Stimulated activated CD4-positive, alpha-beta T cell treated with anti-CD3 and anti-CD28 coated beads, Interleukin-12 subunit alpha, Interleukin-12 subunit beta, amount 100 ng/mL, for 24 hours (primary cell): ENCODE measurements around the gene SPATA19.

Source experiments
- DNase-seq, 2 experiments: peaks; one replicate each; pipeline ENCODE4 v3.0.0-alpha.2; 2020; ENCODE audit warnings: low read depth in 2 of 2

SPATA19 gene

DNA sequence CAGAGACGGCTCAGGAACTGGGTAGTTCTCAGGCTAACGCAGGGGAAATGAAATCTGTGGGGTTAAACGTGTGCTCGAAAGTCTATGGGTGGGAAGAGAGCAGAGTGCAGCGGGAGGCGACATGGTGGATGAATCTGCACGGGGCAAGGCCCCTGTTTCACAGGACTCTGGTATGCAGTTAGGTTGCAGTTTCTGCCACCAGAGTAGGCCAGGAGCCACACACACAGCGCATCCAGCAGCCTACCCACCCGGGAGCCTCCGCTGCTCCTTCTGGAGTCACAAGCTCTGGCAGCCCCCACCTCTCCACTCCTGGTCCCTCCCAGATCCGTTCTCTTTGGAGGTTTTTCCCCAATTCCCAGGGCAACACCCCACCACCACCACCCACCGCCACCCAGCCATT is 27.0 kb downstream of the SPATA19 start:
- no peak for DNase-seq

- DNase-seq = no peak
These were observed 27.9 kb downstream of the SPATA19 start for GRCh38 chr11:133817449-133817848.

GRCh38 chr11:133816146-133816870 is 29.0 kb downstream of the SPATA19 start:
- DNase-seq = no peak

GRCh38 chr11:133815636-133816035 is 29.7 kb downstream of the SPATA19 start:
- DNase-seq = no peak

- no peak for DNase-seq
These were observed 30.7 kb downstream of the SPATA19 start for GRCh38 chr11:133814588-133815100.

- no peak for DNase-seq
These were observed 33.2 kb downstream of the SPATA19 start for GRCh38 chr11:133811850-133812685.

DNA sequence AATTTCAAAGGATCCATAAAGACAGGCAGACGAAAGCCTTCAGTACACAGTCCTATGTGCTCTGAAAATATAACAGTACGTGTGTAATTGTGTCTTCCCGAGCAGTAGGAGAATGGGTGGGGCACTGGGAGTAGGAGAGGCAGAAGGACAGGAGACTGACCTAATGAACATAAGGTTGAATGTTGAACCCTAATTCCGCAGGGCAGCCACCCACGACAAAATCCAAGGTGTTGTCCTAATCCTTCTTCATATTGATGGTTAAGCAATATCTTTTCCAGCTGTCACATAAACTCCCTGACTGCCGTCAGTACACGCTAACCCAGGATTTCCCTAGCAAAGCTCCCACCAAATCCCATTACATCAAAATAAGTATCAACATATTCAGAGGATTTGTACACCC is 34.5 kb downstream of the SPATA19 start:
- DNase-seq = no peak

DNA sequence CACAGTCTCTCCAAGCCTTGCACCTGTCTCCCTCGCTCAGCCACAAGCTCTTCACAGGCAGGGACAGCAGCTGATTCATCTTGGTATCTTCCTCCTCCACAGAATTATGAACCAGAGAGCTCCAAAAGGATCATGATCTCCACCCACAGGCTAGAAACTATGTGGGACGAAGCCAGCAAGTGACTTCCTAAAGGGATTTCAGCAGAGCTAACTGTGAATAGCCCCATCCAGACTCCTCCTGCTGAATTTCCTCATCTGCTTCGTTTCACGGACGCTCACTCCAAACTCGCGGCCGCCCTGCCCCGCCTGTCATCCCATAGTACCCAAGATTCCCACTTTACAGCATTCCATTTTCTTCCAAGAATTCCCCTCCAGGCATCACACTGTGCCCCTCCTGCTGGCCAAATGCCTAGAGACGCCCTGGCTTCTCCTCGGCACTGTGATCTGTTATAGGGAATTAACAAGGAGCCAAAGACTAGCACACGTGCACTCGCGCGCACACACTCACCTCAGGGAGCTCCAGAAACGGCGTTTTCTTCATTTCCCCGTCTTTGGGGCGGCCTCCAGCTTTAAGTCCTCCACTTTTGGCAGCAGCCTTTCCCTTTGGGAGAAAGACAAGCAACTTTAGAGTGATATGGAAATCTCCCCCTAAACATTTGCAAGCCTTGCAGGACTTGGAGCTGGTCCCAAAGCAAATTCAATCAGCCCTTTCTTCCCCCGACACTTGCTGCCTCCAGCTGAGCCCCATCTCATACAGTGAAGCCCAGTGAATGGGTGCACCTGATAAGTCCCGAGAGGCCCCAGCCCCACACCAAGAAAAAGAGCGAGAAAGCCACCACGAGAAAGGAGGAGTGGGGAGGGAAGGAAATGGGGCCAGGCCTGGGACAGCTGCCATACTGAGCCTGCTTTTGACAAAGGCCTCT is 35.5 kb downstream of the SPATA19 start:
- DNase-seq = no peak

- no peak for DNase-seq
These were observed 36.7 kb downstream of the SPATA19 start for GRCh38 chr11:133808393-133809140.

- DNase-seq = no peak
These were observed 42.3 kb downstream of the SPATA19 start for GRCh38 chr11:133803026-133803425.

- DNase-seq = no peak
These were observed 44.0 kb downstream of the SPATA19 start for GRCh38 chr11:133801356-133801755.

GRCh38 chr11:133800666-133801065 is 44.6 kb downstream of the SPATA19 start:
- DNase-seq = no peak

GRCh38 chr11:133797554-133797953 is 47.8 kb downstream of the SPATA19 start:
- DNase-seq = no peak

GRCh38 chr11:133796043-133796795 is 49.1 kb downstream of the SPATA19 start:
- no peak for DNase-seq

- no peak for DNase-seq
These were observed 50.2 kb downstream of the SPATA19 start for GRCh38 chr11:133795088-133795487.

GRCh38 chr11:133794205-133794604 is 51.1 kb downstream of the SPATA19 start:
- DNase-seq = no peak

DNA sequence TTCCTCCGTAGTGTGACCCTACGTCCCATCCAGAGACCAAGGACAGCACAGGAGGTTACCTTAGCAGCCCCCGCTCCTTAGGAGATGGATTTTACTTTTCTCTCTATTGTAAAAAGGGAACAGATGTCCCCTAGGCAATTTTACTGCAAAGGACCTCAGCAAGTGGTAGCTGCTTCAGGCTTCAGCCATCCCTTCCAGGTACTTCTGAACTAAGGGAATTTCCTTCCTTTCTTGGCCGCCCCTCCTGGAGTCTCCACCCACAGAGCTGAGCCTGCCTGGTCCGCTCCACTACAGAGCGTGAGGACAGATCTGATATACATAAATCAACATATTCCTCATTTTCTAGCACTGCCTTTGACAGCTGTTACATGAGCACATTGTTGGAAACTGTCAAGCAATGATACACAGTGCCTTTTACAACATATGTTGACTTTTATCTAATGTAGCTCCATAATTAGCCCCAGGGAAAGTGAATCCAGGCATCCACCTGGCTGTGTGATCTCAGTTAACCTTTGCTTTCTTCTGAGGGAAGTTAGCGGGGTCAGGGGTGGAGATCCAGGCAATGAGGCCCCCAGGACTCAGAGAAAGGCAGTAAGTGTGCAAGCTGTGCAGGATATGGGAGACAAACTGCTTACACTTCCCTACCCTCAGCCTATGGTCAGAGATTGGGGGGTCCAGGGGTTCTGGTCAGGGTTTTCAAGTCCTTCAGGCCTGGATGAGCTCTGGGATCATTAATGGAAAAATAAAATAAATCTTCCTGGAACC is 51.9 kb downstream of the SPATA19 start:
- no peak for DNase-seq

GRCh38 chr11:133790995-133791394 is 54.3 kb downstream of the SPATA19 start:
- no peak for DNase-seq
